HFF-Myc (cell line): ENCODE measurements around the gene SLC25A48.
"Not testable (repeated sequence)": the region's sequence is repeated elsewhere in the genome, so short reads cannot be mapped to it uniquely, and the experiment has no call there.

Experiments used
- DNase-seq: peaks from one replicate; pipeline ENCODE4 v3.0.0-alpha.2; 2011; ENCODE audit warnings: low read depth; ENCODE audit errors: extremely low read depth
- H3K4me3 ChIP-seq: replicated peaks from 2 replicates; pipeline ENCODE4 v1.5.1; 2011; ENCODE audit warnings: low read depth, mild to moderate bottlenecking, control low read depth, low read length
- CTCF ChIP-seq: IDR thresholded peaks from 2 replicates; pipeline ENCODE4 v1.5.1; 2012; ENCODE audit warnings: mild to moderate bottlenecking, low read depth, low read length, control low read depth; ENCODE audit errors: missing control alignments

SLC25A48 gene

GRCh38 chr5:135857630-135858311 is 23.3 kb downstream of the SLC25A48 start:
- H3K4me3 ChIP-seq, result no peak overlapping the region
- no peak for DNase-seq
- no peak for TF ChIP-seq CTCF

- DNase-seq, H3K4me3 ChIP-seq: not testable (repeated sequence)
These were observed 24.7 kb downstream of the SLC25A48 start for GRCh38 chr5:135859186-135859585.

GRCh38 chr5:135859641-135860040 is 25.2 kb downstream of the SLC25A48 start:
- no peak for TF ChIP-seq CTCF
- no peak for DNase-seq

GRCh38 chr5:135861641-135862040 is 27.2 kb downstream of the SLC25A48 start:
- H3K4me3 ChIP-seq, result no peak overlapping the region
- DNase-seq, result no peak
- no peak for TF ChIP-seq CTCF

More at GRCh38 chr5:135859641-135860040, 25.2 kb downstream of the SLC25A48 start:
- H3K4me3 ChIP-seq, result no peak overlapping the region

- DNase-seq, result no peak
- H3K4me3 ChIP-seq, result no peak overlapping the region
These were observed 27.6 kb downstream of the SLC25A48 start for GRCh38 chr5:135862086-135862485.

GRCh38 chr5:135862744-135863143 is 28.3 kb downstream of the SLC25A48 start:
- no peak overlapping the region for H3K4me3 ChIP-seq
- no peak for TF ChIP-seq CTCF

More at GRCh38 chr5:135862086-135862485, 27.6 kb downstream of the SLC25A48 start:
- no peak for TF ChIP-seq CTCF

GRCh38 chr5:135864503-135865435 is 30.3 kb downstream of the SLC25A48 start:
- no peak overlapping the region for H3K4me3 ChIP-seq
- DNase-seq, result no peak
- no peak for TF ChIP-seq CTCF

More at GRCh38 chr5:135862744-135863143, 28.3 kb downstream of the SLC25A48 start:
- no peak for DNase-seq
